ENCODE results near the gene GLIS1. TPM values are rescaled to one million over a fixed set of nuclear protein-coding genes. Genes with fewer than 3 reads are reported as not detected.

The GLIS1 gene
- total RNA-seq, 1 donor, result 2.9 TPM

GRCh38 chr1:53681977-53682685 lies 56.8 kb downstream of the GLIS1 start:
- Histone ChIP-seq H3K79me2 (ENCODE audit: insufficient read depth, low read length) (no peaks in the 10 kb centered on the region), H3K36me3 (ENCODE audit: insufficient read depth, low read length) (no peaks in the 10 kb centered on the region), H3K4me1 (ENCODE audit: insufficient read depth, low read length) (no peaks in the 10 kb centered on the region), H2AFZ (ENCODE audit: low read length) (no peak overlapping the region), H3K4me2 (ENCODE audit: insufficient read depth, low read length) (no peak overlapping the region), H3K27ac (ENCODE audit: low read depth, low read length) (no peak overlapping the region), H3K9me3 (ENCODE audit: low read depth, low read length) (no peaks in the 10 kb centered on the region), H4K20me1 (ENCODE audit: insufficient read depth, low read length) (peaks cover 63% of the 10 kb centered on the region), H3K4me3 (ENCODE audit: insufficient read depth, low read length) (no peak overlapping the region), H3K27me3 (ENCODE audit: insufficient read depth, low read length) (no peaks in the 10 kb centered on the region)
- peak; percentile 69 for DNase-seq (ENCODE audit: insufficient read length, low spot score, missing footprints)
- TF ChIP-seq CTCF (IDR thresholded peaks at IDR 0.05; ENCODE audit: extremely low read depth, low read depth, low read length), result peak; percentile 34

- no peaks in the 10 kb centered on the region for H3K4me1 ChIP-seq (ENCODE audit: insufficient read depth, low read length)
- no peaks in the 10 kb centered on the region for H3K36me3 ChIP-seq (ENCODE audit: insufficient read depth, low read length)
- peak; percentile 77 for DNase-seq (ENCODE audit: insufficient read length, low spot score, missing footprints)
- H2AFZ ChIP-seq (ENCODE audit: low read length), result no peak overlapping the region
- no peaks in the 10 kb centered on the region for H3K9me3 ChIP-seq (ENCODE audit: low read depth, low read length)
- H3K27me3 ChIP-seq (ENCODE audit: insufficient read depth, low read length), result no peaks in the 10 kb centered on the region
- TF ChIP-seq CTCF (IDR thresholded peaks at IDR 0.05; ENCODE audit: extremely low read depth, low read depth, low read length), result no peak
- H3K4me2 ChIP-seq (ENCODE audit: insufficient read depth, low read length), result no peak overlapping the region
- no peak overlapping the region for H3K27ac ChIP-seq (ENCODE audit: low read depth, low read length)
- H3K79me2 ChIP-seq (ENCODE audit: insufficient read depth, low read length), result no peaks in the 10 kb centered on the region
- no peak overlapping the region for H3K4me3 ChIP-seq (ENCODE audit: insufficient read depth, low read length)
- H4K20me1 ChIP-seq (ENCODE audit: insufficient read depth, low read length), result peaks cover 63% of the 10 kb centered on the region
Measured at GRCh38 chr1:53681351-53681976, 57.5 kb downstream of the GLIS1 start.

GRCh38 chr1:53680868-53681267 lies 58.1 kb downstream of the GLIS1 start:
- Histone ChIP-seq H3K36me3 (ENCODE audit: insufficient read depth, low read length) (no peaks in the 10 kb centered on the region), H3K4me1 (ENCODE audit: insufficient read depth, low read length) (no peaks in the 10 kb centered on the region), H3K4me2 (ENCODE audit: insufficient read depth, low read length) (no peak overlapping the region), H4K20me1 (ENCODE audit: insufficient read depth, low read length) (peaks cover 61% of the 10 kb centered on the region), H2AFZ (ENCODE audit: low read length) (no peak overlapping the region), H3K4me3 (ENCODE audit: insufficient read depth, low read length) (no peak overlapping the region), H3K9me3 (ENCODE audit: low read depth, low read length) (no peaks in the 10 kb centered on the region), H3K79me2 (ENCODE audit: insufficient read depth, low read length) (no peaks in the 10 kb centered on the region), H3K27me3 (ENCODE audit: insufficient read depth, low read length) (no peaks in the 10 kb centered on the region), H3K27ac (ENCODE audit: low read depth, low read length) (no peak overlapping the region)
- no peak for TF ChIP-seq CTCF (IDR thresholded peaks at IDR 0.05; ENCODE audit: extremely low read depth, low read depth, low read length)
- no peak for DNase-seq (ENCODE audit: insufficient read length, low spot score, missing footprints)

All from osteoblast (primary cell).